HG02588 (cell line): ENCODE results near the gene DRGX.

Experiments
- ATAC-seq: cut with Tn5 transposase; IDR thresholded peaks from one replicate; pipeline ENCODE4 v1.9.1; 2021; ENCODE audit warnings: mild to moderate bottlenecking, moderate library complexity; ENCODE audit not compliant: unreplicated experiment

Gene DRGX

GRCh38 chr10:49363309-49364031 is 32.4 kb downstream of the DRGX start:
- no peak for ATAC-seq

- peak; percentile 84 for ATAC-seq
Measured at GRCh38 chr10:49362596-49363260, 33.2 kb downstream of the DRGX start.

GRCh38 chr10:49361735-49362568 is 33.9 kb downstream of the DRGX start:
- no peak for ATAC-seq

- no peak for ATAC-seq
Measured at GRCh38 chr10:49361178-49361554, 34.7 kb downstream of the DRGX start.

GRCh38 chr10:49360271-49361177 is 35.4 kb downstream of the DRGX start:
- no peak for ATAC-seq

GRCh38 chr10:49359349-49360270 is 36.3 kb downstream of the DRGX start:
- ATAC-seq, result no peak

- ATAC-seq, result no peak
Measured at GRCh38 chr10:49357910-49358309, 38.0 kb downstream of the DRGX start.

GRCh38 chr10:49356944-49357343 is 38.9 kb downstream of the DRGX start:
- peak; percentile 56 for ATAC-seq

GRCh38 chr10:49356181-49356580 is 39.7 kb downstream of the DRGX start:
- ATAC-seq, result no peak

GRCh38 chr10:49355221-49355620 is 40.7 kb downstream of the DRGX start:
- no peak for ATAC-seq

- ATAC-seq, result no peak
Measured at GRCh38 chr10:49354593-49354992, 41.3 kb downstream of the DRGX start.

- no peak for ATAC-seq
Measured at GRCh38 chr10:49353895-49354566, 41.9 kb downstream of the DRGX start.

GRCh38 chr10:49353026-49353894 is 42.6 kb downstream of the DRGX start:
- no peak for ATAC-seq

- no peak for ATAC-seq
Measured at GRCh38 chr10:49352323-49352722, 43.6 kb downstream of the DRGX start.

- ATAC-seq, result no peak
Measured at GRCh38 chr10:49351669-49352068, 44.2 kb downstream of the DRGX start.

GRCh38 chr10:49350846-49351532 is 44.9 kb downstream of the DRGX start:
- no peak for ATAC-seq

GRCh38 chr10:49350138-49350537 is 45.8 kb downstream of the DRGX start:
- ATAC-seq, result no peak

GRCh38 chr10:49349390-49349789 is 46.5 kb downstream of the DRGX start:
- no peak for ATAC-seq
